H1 (cell line): ENCODE data around the gene UTP25. TPM values are rescaled to one million over a fixed set of nuclear protein-coding genes. Genes with fewer than 3 reads are reported as not detected.

Experiments
- CTCF ChIA-PET: fragments of 300-600 bp; sonication (Branson Sonifier 250); formaldehyde crosslinking; loops from one replicate; lab custom pipeline; 2021; ENCODE audit not compliant: partially characterized antibody; lab: Charles Lee
- POLR2A ChIA-PET: fragments of 300-600 bp; sonication (Branson Sonifier 250); formaldehyde crosslinking; loops from one replicate; lab custom pipeline; 2021; ENCODE audit warnings: inconsistent platforms; ENCODE audit not compliant: partially characterized antibody; lab: Charles Lee
- DNase-seq, 2 experiments: peaks; one replicate each; pipeline versions ENCODE4 v3.0.0 to v3.0.0-alpha.2; 2010 to 2022; ENCODE audit warnings: low spot score in 2 of 2, low read depth in 1 of 2, mixed read lengths in 1 of 2
- FAIRE-seq: peaks from 2 replicates; lab custom pipeline; 2011; peaks lifted over from hg19 to GRCh38; lab: Jason Lieb, UNC
- H2AFZ ChIP-seq: 2 replicates; pipeline ENCODE4 v1.8.1; 2012; ENCODE audit warnings: low read length, inconsistent platforms
- H2AK5ac ChIP-seq: 2 replicates; pipeline ENCODE4 v1.6.1; 2013; ENCODE audit warnings: low read depth, low read length
- H2BK120ac ChIP-seq: replicated peaks from 2 replicates; pipeline ENCODE3; 2013; ENCODE audit warnings: low read depth, low read length, inconsistent platforms
- H2BK12ac ChIP-seq: 2 replicates; pipeline ENCODE4 v1.6.1; 2013; ENCODE audit warnings: low read depth, low read length
- H2BK15ac ChIP-seq: 2 replicates; pipeline ENCODE4 v1.6.1; 2013; ENCODE audit warnings: low read length
- H2BK20ac ChIP-seq: 2 replicates; pipeline ENCODE4 v1.6.1; 2013; ENCODE audit warnings: low read length
- H2BK5ac ChIP-seq: 2 replicates; pipeline ENCODE4 v1.6.1; 2013; ENCODE audit warnings: low read depth, low read length
- H3K14ac ChIP-seq: 2 replicates; pipeline ENCODE4 v1.6.1; 2013; ENCODE audit warnings: inconsistent platforms; ENCODE audit not compliant: insufficient read length
- H3K18ac ChIP-seq: 2 replicates; pipeline ENCODE4 v1.6.1; 2013; ENCODE audit warnings: low read length; ENCODE audit errors: extremely low read depth
- H3K23ac ChIP-seq: 2 replicates; pipeline ENCODE4 v1.6.1; 2013; ENCODE audit warnings: inconsistent platforms; ENCODE audit not compliant: insufficient read length
- H3K23me2 ChIP-seq: 2 replicates; pipeline ENCODE4 v1.6.1; 2013; ENCODE audit warnings: low read depth, low read length
- H3K27ac ChIP-seq: 2 replicates; pipeline ENCODE4 v1.6.1; 2011; ENCODE audit warnings: low read depth, low read length, inconsistent platforms
- H3K27me3 ChIP-seq, 4 experiments: replicated peaks in 1 of 4; 1 replicate in 1 of 4; 2 replicates in 3 of 4; pipeline versions ENCODE4 v1.6.1 to v1.8.1; 2011 to 2013; ENCODE audit warnings: low read length in 3 of 4, mild to moderate bottlenecking in 3 of 4, inconsistent platforms in 2 of 4, mixed read lengths in 2 of 4, moderate library complexity in 1 of 4; ENCODE audit not compliant: control insufficient read depth in 3 of 4, insufficient read depth in 3 of 4; ENCODE audit errors: extremely low read depth in 1 of 4
- H3K36me3 ChIP-seq, 4 experiments: 2 replicates each; pipeline versions ENCODE4 v1.6.1 to v1.8.1; 2011 to 2013; ENCODE audit warnings: mild to moderate bottlenecking in 4 of 4, low read length in 3 of 4, moderate library complexity in 2 of 4, control low read depth in 1 of 4, inconsistent platforms in 1 of 4; ENCODE audit not compliant: insufficient read depth in 4 of 4, control insufficient read depth in 2 of 4
- H3K4ac ChIP-seq: replicated peaks from 2 replicates; pipeline ENCODE3; 2013; ENCODE audit warnings: low read length, low read depth, mixed read lengths, inconsistent platforms; ENCODE audit not compliant: insufficient read length
- H3K4me1 ChIP-seq, 4 experiments: replicated peaks in 1 of 4; 1 replicate in 1 of 4; 2 replicates in 3 of 4; pipeline versions ENCODE4 v1.6.1 to v1.8.1; 2011 to 2013; ENCODE audit warnings: low read length in 3 of 4, inconsistent platforms in 2 of 4, mixed read lengths in 1 of 4; ENCODE audit not compliant: insufficient read depth in 4 of 4, control insufficient read depth in 3 of 4
- H3K4me2 ChIP-seq, 2 experiments: 2 replicates each; pipeline versions ENCODE4 v1.6.1 to v1.8.1; 2011 to 2013; ENCODE audit warnings: low read depth in 2 of 2, low read length in 2 of 2, control low read depth in 1 of 2, inconsistent platforms in 1 of 2, mild to moderate bottlenecking in 1 of 2; ENCODE audit not compliant: insufficient read depth in 1 of 2
- H3K4me3 ChIP-seq, 4 experiments: fragments of 200-600, 300-600 bp in 1 of 4; sonication (generic), shearing (Covaris generic), sonication (Bioruptor Twin) in 1 of 4; 2 replicates each; pipeline versions ENCODE4 v1.5.1 to v1.8.1; 2011 to 2016; ENCODE audit warnings: low read length in 4 of 4, low read depth in 3 of 4, control low read depth in 2 of 4, inconsistent platforms in 2 of 4, mild to moderate bottlenecking in 2 of 4, mixed read lengths in 1 of 4, moderate library complexity in 1 of 4; ENCODE audit not compliant: insufficient read depth in 2 of 4; ENCODE audit errors: extremely low read depth in 1 of 4
- H3K56ac ChIP-seq: replicated peaks from 2 replicates; pipeline ENCODE3; 2013; ENCODE audit warnings: low read depth, mild to moderate bottlenecking, mixed read lengths, low read length, inconsistent platforms; ENCODE audit not compliant: insufficient read length
- H3K79me1 ChIP-seq: 2 replicates; pipeline ENCODE4 v1.6.1; 2013; ENCODE audit warnings: low read depth, low read length, control low read depth
- H3K79me2 ChIP-seq, 2 experiments: 2 replicates each; pipeline versions ENCODE4 v1.6.1 to v1.8.1; 2012 to 2013; ENCODE audit warnings: low read length in 2 of 2, mild to moderate bottlenecking in 2 of 2, inconsistent platforms in 1 of 2; ENCODE audit not compliant: insufficient read depth in 2 of 2, control insufficient read depth in 1 of 2
- H3K9ac ChIP-seq, 4 experiments: replicated peaks in 1 of 4; 1 replicate in 1 of 4; 2 replicates in 3 of 4; pipeline versions ENCODE4 v1.6.1 to v1.8.1; 2011 to 2013; ENCODE audit warnings: low read depth in 3 of 4, low read length in 3 of 4, control low read depth in 2 of 4, mild to moderate bottlenecking in 2 of 4, moderate library complexity in 2 of 4, inconsistent platforms in 1 of 4; ENCODE audit errors: extremely low read depth in 1 of 4
- H3K9me3 ChIP-seq, 2 experiments: 2 replicates each; pipeline versions ENCODE4 v1.6.1 to v1.8.1; 2012 to 2013; ENCODE audit warnings: mild to moderate bottlenecking in 2 of 2, moderate library complexity in 2 of 2, control low read depth in 1 of 2, inconsistent platforms in 1 of 2, low read depth in 1 of 2, low read length in 1 of 2, mixed read lengths in 1 of 2; ENCODE audit not compliant: insufficient read depth in 2 of 2
- H4K20me1 ChIP-seq, 2 experiments: replicated peaks in 1 of 2; 2 replicates each; pipeline versions ENCODE3 to v1.8.1; 2011 to 2013; ENCODE audit warnings: inconsistent platforms in 2 of 2, low read length in 2 of 2, mild to moderate bottlenecking in 1 of 2; ENCODE audit not compliant: insufficient read depth in 2 of 2, control insufficient read depth in 1 of 2
- H4K5ac ChIP-seq: 2 replicates; pipeline ENCODE4 v1.6.1; 2013; ENCODE audit warnings: low read length, low read depth, mixed read lengths, inconsistent platforms; ENCODE audit not compliant: insufficient read length
- H4K8ac ChIP-seq: 2 replicates; pipeline ENCODE4 v1.8.0; 2013; ENCODE audit warnings: mild to moderate bottlenecking, moderate library complexity, low read length, inconsistent platforms; ENCODE audit not compliant: insufficient read depth; ENCODE audit errors: extremely low read depth
- H4K91ac ChIP-seq: replicated peaks from 2 replicates; pipeline ENCODE3; 2013; ENCODE audit warnings: low read length, mixed read lengths, inconsistent platforms; ENCODE audit not compliant: insufficient read length
- BRCA1 ChIP-seq: IDR thresholded peaks from 2 replicates; pipeline ENCODE4 v1.6.1; 2012; ENCODE audit warnings: low read depth, low read length, improper control_type of control experiment
- CREB1 ChIP-seq: IDR thresholded peaks from 2 replicates; pipeline ENCODE4 v1.6.1; 2012; ENCODE audit warnings: inconsistent platforms
- RBBP5 ChIP-seq: IDR thresholded peaks from 2 replicates; pipeline ENCODE4 v1.7.1; 2012; ENCODE audit warnings: low read depth, mild to moderate bottlenecking, inconsistent platforms, low read length, moderate library complexity, borderline replicate concordance
- WGBS, 2 experiments: shearing (Covaris generic) in 1 of 2; methylation state at CpG; one replicate each; pipeline versions ENCODE4 v1.1.6 to v1.1.7; 2013 to 2015; ENCODE audit warnings: low lambda C conversion rate in 2 of 2, mixed read lengths in 2 of 2, inconsistent platforms in 1 of 2, low coverage in 1 of 2, missing lambda C conversion rate in 1 of 2; ENCODE audit not compliant: insufficient replicate concordance in 2 of 2, insufficient coverage in 1 of 2, insufficient read length in 1 of 2; ENCODE audit errors: extremely low coverage in 1 of 2, missing lambda C conversion rate in 1 of 2; 5-methylcytosine and 5-hydroxymethylcytosine counted together
- polyA plus RNA-seq, 7 experiments: library from polyadenylated mRNA; depleted of rRNA in 3 of 7; stranded (reverse) in 5 of 7; unstranded in 2 of 7; fragments of >200 nt in 5 of 7; fragments of 200-250 nt in 2 of 7; gene quantifications; 1 replicate in 5 of 7; 2 replicates in 1 of 7; 4 replicates in 1 of 7; pipeline versions ENCODE4 v1.2.1 to v1.2.3, GENCODE V29; 2011 to 2013; ENCODE audit warnings: missing spikeins in 2 of 7, mixed read lengths in 2 of 7
- total RNA-seq: library from RNA; stranded (reverse); fragmentation: NEBNext Ultra II Directional; extraction: Animal tissue kit (Norgen Biotek cat#: 25700); gene quantifications from 2 replicates; pipeline ENCODE4 v1.2.1, GENCODE V29; 2021

Gene UTP25
- total and polyA plus RNA-seq, 2 of the 8 experiments (the other 6 are each of a cell fraction or from before 2014, with no cell fraction given) = 4.0 to 7.6 TPM

GRCh38 chr1:209873067-209873799 lies 45.5 kb downstream of the UTP25 start:
- WGBS, 2 experiments = 91% methylated on average over 3 of the region's 3 CpGs; no CpG with 5 or more reads in 1 of the 2 experiments
- H3K4me2 ChIP-seq = no peak overlapping the region
- no peak for FAIRE-seq
- TF ChIP-seq BRCA1 = no peak
- no peak for TF ChIP-seq RBBP5
- TF ChIP-seq CREB1 = no peak

More at GRCh38 chr1:209873067-209873799, 45.5 kb downstream of the UTP25 start:
- H2AFZ ChIP-seq = no peak overlapping the region; the same call in 1 of the 2 replicates
- no peaks in the 10 kb centered on the region for H3K79me2 ChIP-seq
- no peak overlapping the region for H3K4ac ChIP-seq
- H3K36me3 ChIP-seq = no peaks in the 10 kb centered on the region
- CTCF ChIA-PET = interaction anchor here (1.6 to 3.9 kb wide), 2 partner anchors 13 to 27 kb away, joined by 6 to 58 read pairs; no protein-coding TSS in a partner anchor
- H4K20me1 ChIP-seq = no peaks in the 10 kb centered on the region
- H2BK5ac ChIP-seq = no peak overlapping the region
- H3K27me3 ChIP-seq = no peaks in the 10 kb centered on the region
- no peak overlapping the region for H3K9ac ChIP-seq
- H4K8ac ChIP-seq = no peak overlapping the region
- no peak overlapping the region for H3K56ac ChIP-seq
- no peak overlapping the region for H2BK120ac ChIP-seq
- H4K91ac ChIP-seq = no peak overlapping the region
- no peak overlapping the region for H2BK20ac ChIP-seq
- no peak overlapping the region for H2AK5ac ChIP-seq
- no peaks in the 10 kb centered on the region for H3K4me1 ChIP-seq
- no peak overlapping the region for H3K18ac ChIP-seq
- H3K14ac ChIP-seq = no peak overlapping the region
- H3K23ac ChIP-seq = no peak overlapping the region
- no peak overlapping the region for H3K27ac ChIP-seq
- no peak overlapping the region for H3K4me3 ChIP-seq
- no peak overlapping the region for H2BK12ac ChIP-seq
- no peak for DNase-seq
- no peaks in the 10 kb centered on the region for H3K9me3 ChIP-seq
- no peak overlapping the region for H2BK15ac ChIP-seq
- no peaks in the 10 kb centered on the region for H3K23me2 ChIP-seq
- H3K79me1 ChIP-seq = no peaks in the 10 kb centered on the region
- no peak overlapping the region for H4K5ac ChIP-seq
- POLR2A ChIA-PET = no interaction called here
